NT2/D1 (cell line): ENCODE results near the gene CHORDC1.
"Not testable (repeated sequence)": the region's sequence is repeated elsewhere in the genome, so short reads cannot be mapped to it uniquely, and the experiment has no call there.

Source experiments
- DNase-seq: peaks from one replicate; pipeline ENCODE4 v3.0.0-alpha.2; 2011; ENCODE audit warnings: low read depth, low spot score
- H3K27me3 ChIP-seq: 2 replicates; pipeline ENCODE4 v1.6.0; 2011; ENCODE audit warnings: mild to moderate bottlenecking; ENCODE audit not compliant: insufficient read length, insufficient read depth
- H3K36me3 ChIP-seq: 2 replicates; pipeline ENCODE4 v1.6.1; 2011; ENCODE audit warnings: mild to moderate bottlenecking, low read length, mixed read lengths; ENCODE audit not compliant: insufficient read depth, insufficient read length
- H3K4me1 ChIP-seq: 2 replicates; pipeline ENCODE4 v1.5.1; 2011; ENCODE audit not compliant: insufficient read depth, insufficient read length
- H3K4me3 ChIP-seq: 2 replicates; pipeline ENCODE4 v1.5.1; 2011; ENCODE audit warnings: low read depth; ENCODE audit not compliant: insufficient read length
- H3K9ac ChIP-seq: 2 replicates; pipeline ENCODE4 v1.6.0; 2011; ENCODE audit warnings: low read depth; ENCODE audit not compliant: insufficient read length
- H3K9me3 ChIP-seq: 2 replicates; pipeline ENCODE4 v1.5.1; 2011; ENCODE audit warnings: mild to moderate bottlenecking, low read length; ENCODE audit not compliant: insufficient read depth
- SUZ12 ChIP-seq: IDR thresholded peaks from 2 replicates; pipeline ENCODE4 v1.6.1; 2011; ENCODE audit not compliant: insufficient read length, insufficient read depth; ENCODE audit errors: extremely low read depth
- YY1 ChIP-seq: IDR thresholded peaks from 2 replicates; pipeline ENCODE4 v1.6.1; 2011; ENCODE audit not compliant: insufficient read length, insufficient read depth
- ZNF274 ChIP-seq: IDR thresholded peaks from 2 replicates; pipeline ENCODE4 v1.6.1; 2011; ENCODE audit warnings: mild to moderate bottlenecking, low read depth, low read length

CHORDC1 gene

DNA sequence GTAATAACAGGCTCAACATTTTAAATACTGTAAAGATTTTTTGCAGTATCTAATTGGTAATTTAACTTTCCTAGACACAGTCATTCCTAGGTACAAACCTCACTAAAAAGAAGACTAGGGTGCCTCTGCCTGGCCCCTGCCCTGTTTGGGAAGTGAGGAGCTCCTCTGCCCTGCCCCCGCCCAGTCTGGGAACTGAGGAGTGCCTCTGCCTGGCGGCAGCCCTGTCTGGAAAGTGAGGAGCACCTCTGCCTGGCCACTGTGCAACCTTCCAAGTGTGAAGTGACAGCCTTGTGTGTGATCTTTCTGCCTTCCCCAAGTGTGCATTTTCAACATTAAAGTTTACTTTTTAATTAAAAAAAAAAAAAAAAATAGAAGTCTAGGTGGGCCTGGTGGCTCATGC, 4.2 kb downstream of the CHORDC1 start:
- H3K9ac ChIP-seq: no peak overlapping the region
- peaks cover 36% of the 10 kb centered on the region for H3K36me3 ChIP-seq
- H3K27me3 ChIP-seq: no peaks in the 10 kb centered on the region
- TF ChIP-seq SUZ12: no peak
- no peak for TF ChIP-seq YY1
- TF ChIP-seq ZNF274: no peak
- no peak for DNase-seq
- H3K4me3 ChIP-seq: no peak overlapping the region
- H3K4me1 ChIP-seq: no peaks in the 10 kb centered on the region
- peaks cover 11% of the 10 kb centered on the region; the same call in 1 of the 2 replicates for H3K9me3 ChIP-seq

DNA sequence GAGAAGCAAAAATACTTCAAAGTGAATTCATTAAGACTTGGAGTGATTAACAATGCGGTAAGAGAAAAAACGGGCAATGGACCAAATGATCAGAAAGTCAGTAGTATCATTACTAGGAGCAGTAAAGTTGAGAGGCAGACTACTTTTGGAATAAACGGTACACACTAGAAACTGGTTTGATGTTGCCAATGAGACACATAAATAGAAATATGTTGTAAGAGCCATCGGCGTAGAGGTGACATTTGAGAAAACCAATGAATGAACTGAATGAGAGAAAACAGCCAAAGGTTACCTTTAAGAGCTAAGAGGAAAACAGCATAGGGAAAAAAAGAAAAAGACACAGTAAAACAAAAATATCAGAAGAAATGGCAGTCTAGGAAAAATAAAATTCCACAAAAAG, 6.2 kb downstream of the CHORDC1 start:
- H3K9ac ChIP-seq: no peak overlapping the region
- TF ChIP-seq ZNF274 (no peak), SUZ12 (no peak), YY1 (no peak)
- H3K27me3 ChIP-seq: no peaks in the 10 kb centered on the region
- no peak for DNase-seq
- peaks cover 55% of the 10 kb centered on the region for H3K36me3 ChIP-seq
- no peak overlapping the region for H3K4me3 ChIP-seq
- H3K4me1 ChIP-seq: no peaks in the 10 kb centered on the region
- H3K9me3 ChIP-seq: peaks cover 11% of the 10 kb centered on the region; the same call in 1 of the 2 replicates

DNA sequence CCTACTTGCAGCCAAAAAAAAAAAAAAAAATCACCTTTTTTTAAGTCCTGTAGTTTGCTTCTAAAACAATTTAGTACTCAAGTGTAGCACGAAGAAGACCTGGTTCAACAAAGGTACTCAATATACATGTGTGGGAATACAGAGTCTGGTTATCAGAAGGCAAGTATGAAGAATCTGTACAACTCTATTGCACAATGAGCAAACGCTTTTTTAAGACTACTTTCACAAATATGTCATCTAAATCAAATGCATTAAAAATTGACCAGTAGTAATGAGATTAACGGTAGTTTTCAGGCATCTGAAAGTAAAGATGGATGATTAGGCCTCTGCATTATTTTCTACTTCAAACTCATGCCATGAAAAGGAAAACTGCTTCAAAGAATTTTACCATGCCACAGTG, 9.5 kb downstream of the CHORDC1 start:
- Histone ChIP-seq H3K4me1 (no peaks in the 10 kb centered on the region), H3K36me3 (peaks cover 77% of the 10 kb centered on the region), H3K9ac (no peak overlapping the region), H3K4me3 (no peak overlapping the region), H3K27me3 (no peaks in the 10 kb centered on the region), H3K9me3 (no peaks in the 10 kb centered on the region)
- TF ChIP-seq SUZ12: no peak
- TF ChIP-seq YY1: no peak
- no peak for TF ChIP-seq ZNF274
- no peak for DNase-seq

DNA sequence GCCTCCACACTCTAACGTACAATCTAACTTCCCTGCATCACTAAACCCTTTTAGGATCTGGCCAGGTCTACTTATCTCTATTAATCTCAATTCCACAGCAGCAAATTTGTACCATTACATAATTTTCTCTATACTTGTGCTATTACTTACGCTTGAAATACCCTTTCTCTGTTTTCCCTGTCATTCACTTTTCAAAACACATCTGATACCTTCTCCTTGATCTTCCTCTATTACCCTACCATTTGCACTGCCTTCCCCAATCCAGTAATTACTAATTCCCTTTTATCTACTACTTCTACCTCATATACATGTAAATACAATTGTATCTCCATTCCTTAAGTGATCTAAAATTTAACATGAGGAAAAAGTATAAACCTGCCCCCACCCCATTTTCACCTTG, 14.0 kb downstream of the CHORDC1 start:
- DNase-seq: no peak
- Histone ChIP-seq H3K4me3 (no peak overlapping the region), H3K9me3 (no peaks in the 10 kb centered on the region), H3K27me3 (no peaks in the 10 kb centered on the region), H3K4me1 (no peaks in the 10 kb centered on the region), H3K9ac (no peak overlapping the region), H3K36me3 (peaks cover 75% of the 10 kb centered on the region)
- TF ChIP-seq ZNF274: no peak

DNA sequence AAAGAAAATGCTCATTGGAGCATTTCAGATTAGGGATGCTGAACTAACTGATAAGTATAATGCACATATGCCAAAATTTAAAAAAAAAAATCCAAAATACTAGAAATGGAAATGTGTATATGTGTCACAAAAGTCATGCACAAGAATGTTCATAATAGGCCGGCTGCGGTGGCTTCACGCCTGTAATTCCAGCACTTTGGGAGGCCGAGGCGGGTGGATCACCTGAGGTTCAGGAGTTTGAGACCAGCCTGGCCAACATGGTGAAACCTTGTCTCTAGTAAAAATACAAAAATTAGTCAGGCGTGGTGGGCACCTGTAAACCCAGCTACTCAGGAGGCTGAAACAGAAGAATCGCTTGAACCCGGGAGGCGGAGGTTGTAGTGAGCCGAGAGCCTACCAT, 14.9 kb downstream of the CHORDC1 start:
- not testable (repeated sequence) for H3K9ac ChIP-seq, DNase-seq, H3K27me3 ChIP-seq

DNA sequence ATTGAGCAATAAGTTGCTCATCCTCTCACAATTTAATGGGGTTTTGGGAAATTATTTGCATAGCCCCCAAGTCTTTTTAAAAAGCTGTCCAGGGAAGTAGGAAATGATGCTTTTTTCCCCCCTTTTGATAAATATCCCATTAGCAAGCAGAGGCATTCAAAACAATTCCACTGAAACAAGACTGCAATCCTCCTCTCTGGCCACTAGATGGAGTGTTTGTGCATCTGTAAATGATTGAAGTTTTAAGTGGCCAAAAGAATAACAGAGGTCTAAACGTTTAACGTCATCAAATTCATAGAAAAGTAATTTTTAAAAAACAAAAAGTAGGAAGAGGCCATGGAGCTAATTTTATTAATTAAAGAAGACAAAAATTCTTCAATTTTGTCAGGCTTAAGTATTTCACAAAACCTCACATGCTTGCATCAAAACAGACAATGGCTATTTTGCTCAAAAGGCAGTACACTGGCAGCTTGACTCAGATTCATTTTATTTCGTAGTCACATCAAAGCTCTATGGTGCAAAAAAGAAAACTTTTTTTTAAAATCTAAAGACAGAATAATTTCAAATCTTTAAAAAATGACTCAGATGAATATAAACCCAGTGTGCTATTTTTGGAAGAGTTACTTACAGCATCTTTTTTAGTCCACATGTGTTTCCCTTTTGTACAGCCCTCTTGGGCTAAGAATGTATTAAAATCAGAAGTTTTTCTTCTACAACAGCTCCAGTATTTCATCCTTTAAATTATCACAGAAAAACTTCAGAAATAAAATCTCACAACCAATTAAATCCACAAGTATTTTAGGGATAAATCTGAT, 17.8 kb downstream of the CHORDC1 start:
- TF ChIP-seq SUZ12 (no peak), ZNF274 (no peak), YY1 (no peak)
- Histone ChIP-seq H3K9ac (no peak overlapping the region), H3K4me3 (no peak overlapping the region), H3K4me1 (no peaks in the 10 kb centered on the region), H3K36me3 (peaks cover 64% of the 10 kb centered on the region), H3K9me3 (no peaks in the 10 kb centered on the region), H3K27me3 (no peaks in the 10 kb centered on the region)
- DNase-seq: no peak

More for the DNA sequence above, 14.9 kb downstream of the CHORDC1 start:
- H3K9me3 ChIP-seq, H3K4me3 ChIP-seq, H3K4me1 ChIP-seq: not testable (repeated sequence)
- peaks cover 74% of the 10 kb centered on the region for H3K36me3 ChIP-seq

DNA sequence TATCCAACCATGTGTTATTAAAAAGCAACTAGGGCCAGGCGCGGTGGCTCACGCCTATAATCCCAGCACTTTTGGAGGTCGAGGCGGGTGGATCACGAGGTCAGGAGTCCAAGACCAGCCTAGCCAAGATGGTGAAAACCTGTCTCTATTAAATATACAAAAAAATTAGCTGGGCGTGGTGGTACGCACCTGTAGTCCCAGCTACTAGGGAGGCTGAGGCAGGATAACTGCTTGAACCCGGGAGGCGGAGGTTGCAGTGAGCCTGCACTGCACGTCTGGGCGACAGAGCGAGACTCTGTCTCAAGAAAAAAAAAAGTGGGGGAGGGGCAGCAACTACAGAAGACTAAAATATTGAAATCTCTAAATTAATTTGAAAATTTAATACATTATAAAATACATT, 18.4 kb downstream of the CHORDC1 start:
- TF ChIP-seq SUZ12 (no peak), YY1 (no peak)
- Histone ChIP-seq H3K4me1 (no peaks in the 10 kb centered on the region), H3K4me3 (no peak overlapping the region), H3K27me3 (no peaks in the 10 kb centered on the region), H3K9ac (no peak overlapping the region), H3K36me3 (peaks cover 60% of the 10 kb centered on the region), H3K9me3 (no peaks in the 10 kb centered on the region)
- DNase-seq: no peak

DNA sequence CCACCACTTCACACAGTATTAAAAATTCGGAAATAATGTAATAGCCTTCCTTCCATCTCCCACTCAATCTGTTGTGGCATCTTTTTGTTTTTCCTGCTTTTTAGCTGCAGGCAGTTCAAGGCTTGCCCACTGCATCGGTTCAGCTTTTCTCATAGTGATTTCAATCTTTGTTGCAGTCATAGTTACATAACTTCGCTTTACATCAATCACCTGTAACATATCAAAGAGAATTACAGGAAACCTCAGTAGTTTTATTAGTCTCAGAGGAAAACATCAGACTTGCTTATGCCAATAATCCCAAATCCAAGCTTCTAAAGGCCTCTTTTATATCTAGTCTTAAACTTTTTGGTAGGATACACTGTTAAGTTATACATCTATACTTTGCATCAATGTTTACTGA, 20.5 kb downstream of the CHORDC1 start:
- Histone ChIP-seq H3K36me3 (peaks cover 53% of the 10 kb centered on the region), H3K9me3 (no peaks in the 10 kb centered on the region), H3K27me3 (no peaks in the 10 kb centered on the region), H3K4me1 (no peaks in the 10 kb centered on the region), H3K4me3 (no peak overlapping the region), H3K9ac (no peak overlapping the region)
- no peak for TF ChIP-seq SUZ12
- no peak for TF ChIP-seq YY1
- TF ChIP-seq ZNF274: no peak
- no peak for DNase-seq
